Neural cell (in vitro differentiated cells): ENCODE data around the gene EFCAB6. TPM values are rescaled to one million over a fixed set of nuclear protein-coding genes. Genes with fewer than 3 reads are reported as not detected.

Source experiments
- H2AFZ ChIP-seq: fragments of 200-600, 300-800 bp; sonication (generic), shearing (Covaris generic); 2 replicates; pipeline ENCODE4 v1.6.0; 2014; ENCODE audit warnings: low read depth, mild to moderate bottlenecking, antibody characterized with exemption, low read length, moderate library complexity
- H3F3A ChIP-seq: fragments of 200-600 bp; shearing (Covaris generic); 2 replicates; pipeline ENCODE4 v1.6.1; 2016; ENCODE audit warnings: mild to moderate bottlenecking, moderate library complexity, mixed read lengths, antibody characterized with exemption, low read length; ENCODE audit not compliant: insufficient read depth, poor library complexity, severe bottlenecking
- H3K27ac ChIP-seq: fragments of 200-600, 300-800 bp; sonication (generic), shearing (Covaris generic); 2 replicates; pipeline ENCODE4 v1.5.1; 2014; ENCODE audit warnings: mild to moderate bottlenecking, low read length, moderate library complexity
- H3K27me3 ChIP-seq: fragments of 300-800, 200-600 bp; sonication (generic), shearing (Covaris generic); 2 replicates; pipeline ENCODE4 v1.6.0; 2014; ENCODE audit warnings: mild to moderate bottlenecking, low read depth, low read length, moderate library complexity; ENCODE audit not compliant: insufficient read depth
- H3K36me3 ChIP-seq: fragments of 300-800, 200-600 bp; sonication (generic), shearing (Covaris generic); 2 replicates; pipeline ENCODE4 v1.5.1; 2014; ENCODE audit warnings: mild to moderate bottlenecking, antibody characterized with exemption, low read length, moderate library complexity; ENCODE audit not compliant: insufficient read depth
- H3K4me2 ChIP-seq: fragments of 300-800, 200-600 bp; sonication (generic), shearing (Covaris generic); 2 replicates; pipeline ENCODE4 v1.6.0; 2014; ENCODE audit warnings: mild to moderate bottlenecking, low read length
- H3K4me3 ChIP-seq: fragments of 300-800, 200-600 bp; sonication (generic), shearing (Covaris generic); 2 replicates; pipeline ENCODE4 v1.5.1; 2014; ENCODE audit warnings: mild to moderate bottlenecking, low read length, moderate library complexity
- H3K79me2 ChIP-seq: fragments of 200-600 bp; shearing (Covaris generic); replicated peaks from 2 replicates; pipeline ENCODE4 v1.6.0; 2014; ENCODE audit warnings: mild to moderate bottlenecking, low read length, moderate library complexity; ENCODE audit not compliant: insufficient read depth
- H3K9ac ChIP-seq: fragments of 300-800, 200-600 bp; sonication (generic), shearing (Covaris generic); 2 replicates; pipeline ENCODE4 v1.6.1; 2016; ENCODE audit warnings: mild to moderate bottlenecking, low read length, mixed read lengths
- H3K9me2 ChIP-seq: fragments of 200-600 bp; shearing (Covaris generic); 2 replicates; pipeline ENCODE4 v1.6.1; 2016; ENCODE audit warnings: mild to moderate bottlenecking, low read length, mixed read lengths; ENCODE audit not compliant: insufficient read depth
- H3K9me3 ChIP-seq: fragments of 200-600, 300-800 bp; sonication (generic), shearing (Covaris generic); 2 replicates; pipeline ENCODE4 v1.6.1; 2016; ENCODE audit warnings: mild to moderate bottlenecking, mixed run types, low read length, moderate library complexity, mixed read lengths
- H4K20me1 ChIP-seq: fragments of 200-600 bp; shearing (Covaris generic); 2 replicates; pipeline ENCODE4 v1.6.1; 2016; ENCODE audit warnings: mild to moderate bottlenecking, mixed run types; ENCODE audit not compliant: insufficient read depth
- EP300 ChIP-seq: fragments of 450-650 bp; conservative IDR thresholded peaks from 2 replicates; pipeline ENCODE4 v1.6.1; 2014; ENCODE audit warnings: antibody characterized with exemption, mild to moderate bottlenecking, moderate library complexity; ENCODE audit not compliant: poor library complexity, severe bottlenecking
- EZH2 ChIP-seq: fragments of 200-600, 300-800 bp; shearing (Covaris generic), sonication (generic); IDR thresholded peaks from 2 replicates; pipeline ENCODE4 v1.6.1; 2014; ENCODE audit warnings: antibody characterized with exemption, low read length, borderline replicate concordance, mild to moderate bottlenecking; ENCODE audit not compliant: insufficient read depth, poor library complexity, severe bottlenecking
- MXI1 ChIP-seq: fragments of 450-650 bp; conservative IDR thresholded peaks from 2 replicates; pipeline ENCODE4 v1.6.1; 2014; ENCODE audit warnings: antibody characterized with exemption, mild to moderate bottlenecking; ENCODE audit not compliant: poor library complexity, severe bottlenecking
- POLR2AphosphoS5 ChIP-seq: IDR thresholded peaks from 2 replicates; pipeline ENCODE4 v1.6.1; 2012
- RAD21 ChIP-seq: fragments of 450-650 bp; conservative IDR thresholded peaks from 2 replicates; pipeline ENCODE4 v1.6.1; 2014; ENCODE audit warnings: antibody characterized with exemption, mild to moderate bottlenecking, moderate library complexity
- SMC3 ChIP-seq: fragments of 450-650 bp; conservative IDR thresholded peaks from 2 replicates; pipeline ENCODE4 v1.6.1; 2014; ENCODE audit warnings: antibody characterized with exemption, mild to moderate bottlenecking, moderate library complexity; ENCODE audit not compliant: poor library complexity
- TAF1 ChIP-seq: IDR thresholded peaks from 2 replicates; pipeline ENCODE4 v1.6.1; 2012; ENCODE audit warnings: low read depth
- polyA plus RNA-seq: library from polyadenylated mRNA; depleted of rRNA; stranded (reverse); fragments of >200 nt; gene quantifications from 2 replicates; pipeline ENCODE4 v1.2.3, GENCODE V29; 2014
- TF ChIP-seq, protein P1 (sequence below): IDR thresholded peaks from 2 replicates; pipeline ENCODE4 v1.6.1; 2012; ENCODE audit warnings: borderline replicate concordance
- TF ChIP-seq, protein P2 (sequence below): fragments of 450-650 bp; IDR thresholded peaks from 2 replicates; pipeline ENCODE4 v1.5.1; 2014; ENCODE audit warnings: antibody characterized with exemption, mild to moderate bottlenecking, moderate library complexity; ENCODE audit not compliant: poor library complexity, severe bottlenecking

EFCAB6 gene
- polyA plus RNA-seq, 1 donor from 2014 or later: 1.4 TPM

DNA sequence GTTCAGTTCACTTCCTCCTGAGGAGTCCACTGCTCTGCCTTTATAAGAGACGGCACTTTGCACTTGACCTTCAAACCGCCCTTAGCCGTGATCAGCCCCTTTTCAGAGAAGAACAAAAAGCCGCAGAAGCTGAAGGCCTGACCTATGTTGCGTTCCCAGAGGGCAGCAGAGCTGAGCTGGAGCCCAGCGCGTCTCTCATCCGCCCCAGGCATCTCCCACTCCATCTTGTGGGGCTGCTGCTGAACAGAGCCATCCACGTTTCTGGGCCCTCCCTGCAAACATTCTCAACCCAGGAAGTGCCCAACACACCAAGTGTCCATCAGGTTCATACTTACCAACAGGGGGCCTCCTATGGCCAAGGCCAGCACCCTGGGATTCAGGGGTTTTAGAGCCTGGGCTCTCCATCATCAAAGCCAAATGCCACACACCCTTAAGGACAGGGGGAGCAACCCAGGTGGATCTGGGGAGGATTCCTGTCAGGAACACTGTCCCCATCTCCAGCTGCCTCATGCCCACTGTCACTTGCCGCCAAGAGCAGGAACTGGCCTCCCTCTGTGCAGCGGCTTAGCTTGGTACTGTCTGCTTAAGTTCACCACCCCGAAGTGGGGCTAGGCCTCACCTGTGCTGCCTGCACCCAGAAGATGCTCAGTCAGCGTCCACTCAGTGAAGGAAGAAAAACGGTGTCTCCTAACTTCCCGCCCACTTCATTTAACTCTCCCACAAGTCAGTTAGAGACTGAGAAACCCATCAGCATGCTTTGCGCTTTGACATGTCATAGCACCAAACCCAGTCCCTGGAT, 16.0 kb upstream of the EFCAB6 start:
- no peaks in the 10 kb centered on the region for H4K20me1 ChIP-seq

DNA sequence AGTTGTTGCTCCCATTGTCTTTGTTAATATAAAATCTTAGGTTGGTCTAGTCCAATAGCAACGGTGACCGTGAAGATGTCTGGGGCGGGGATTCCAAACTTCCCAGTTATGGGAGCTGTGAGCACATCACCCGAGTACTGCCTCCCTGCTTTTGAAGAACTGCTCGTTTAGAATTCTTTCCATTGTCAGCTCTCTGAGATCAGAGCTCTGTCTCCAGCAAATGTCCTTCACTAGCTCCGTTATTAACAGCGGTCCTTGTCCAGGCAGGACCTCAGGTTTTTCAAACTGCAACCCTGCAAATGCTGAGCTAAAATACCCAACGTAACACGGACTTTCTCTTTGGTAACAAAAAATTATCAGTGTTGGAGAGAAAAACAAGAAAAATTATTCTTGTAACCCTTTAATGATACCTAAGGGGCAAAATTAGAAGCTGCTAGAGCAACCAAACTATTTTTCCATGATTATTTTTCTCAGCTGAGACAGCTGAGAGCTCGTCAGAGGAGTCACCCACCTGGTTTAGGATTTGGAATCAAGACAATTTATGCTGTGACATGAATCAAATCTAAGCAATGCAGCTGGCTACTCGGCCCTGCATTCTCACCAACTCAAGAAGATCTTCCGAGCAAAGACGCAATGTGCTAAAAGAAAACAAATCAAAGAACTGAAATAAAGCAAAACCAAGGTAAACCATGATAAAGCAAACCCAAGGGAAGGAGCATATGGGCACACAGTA, 15.1 kb upstream of the EFCAB6 start:
- H3K27ac ChIP-seq: no peak overlapping the region
- TF ChIP-seq POLR2AphosphoS5 (no peak), SMC3 (no peak), RAD21 (no peak), MXI1 (no peak), EP300 (no peak), TAF1 (no peak)
- TF ChIP-seq, protein P1, sequence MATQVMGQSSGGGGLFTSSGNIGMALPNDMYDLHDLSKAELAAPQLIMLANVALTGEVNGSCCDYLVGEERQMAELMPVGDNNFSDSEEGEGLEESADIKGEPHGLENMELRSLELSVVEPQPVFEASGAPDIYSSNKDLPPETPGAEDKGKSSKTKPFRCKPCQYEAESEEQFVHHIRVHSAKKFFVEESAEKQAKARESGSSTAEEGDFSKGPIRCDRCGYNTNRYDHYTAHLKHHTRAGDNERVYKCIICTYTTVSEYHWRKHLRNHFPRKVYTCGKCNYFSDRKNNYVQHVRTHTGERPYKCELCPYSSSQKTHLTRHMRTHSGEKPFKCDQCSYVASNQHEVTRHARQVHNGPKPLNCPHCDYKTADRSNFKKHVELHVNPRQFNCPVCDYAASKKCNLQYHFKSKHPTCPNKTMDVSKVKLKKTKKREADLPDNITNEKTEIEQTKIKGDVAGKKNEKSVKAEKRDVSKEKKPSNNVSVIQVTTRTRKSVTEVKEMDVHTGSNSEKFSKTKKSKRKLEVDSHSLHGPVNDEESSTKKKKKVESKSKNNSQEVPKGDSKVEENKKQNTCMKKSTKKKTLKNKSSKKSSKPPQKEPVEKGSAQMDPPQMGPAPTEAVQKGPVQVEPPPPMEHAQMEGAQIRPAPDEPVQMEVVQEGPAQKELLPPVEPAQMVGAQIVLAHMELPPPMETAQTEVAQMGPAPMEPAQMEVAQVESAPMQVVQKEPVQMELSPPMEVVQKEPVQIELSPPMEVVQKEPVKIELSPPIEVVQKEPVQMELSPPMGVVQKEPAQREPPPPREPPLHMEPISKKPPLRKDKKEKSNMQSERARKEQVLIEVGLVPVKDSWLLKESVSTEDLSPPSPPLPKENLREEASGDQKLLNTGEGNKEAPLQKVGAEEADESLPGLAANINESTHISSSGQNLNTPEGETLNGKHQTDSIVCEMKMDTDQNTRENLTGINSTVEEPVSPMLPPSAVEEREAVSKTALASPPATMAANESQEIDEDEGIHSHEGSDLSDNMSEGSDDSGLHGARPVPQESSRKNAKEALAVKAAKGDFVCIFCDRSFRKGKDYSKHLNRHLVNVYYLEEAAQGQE: no peak
- TF ChIP-seq, protein P2, sequence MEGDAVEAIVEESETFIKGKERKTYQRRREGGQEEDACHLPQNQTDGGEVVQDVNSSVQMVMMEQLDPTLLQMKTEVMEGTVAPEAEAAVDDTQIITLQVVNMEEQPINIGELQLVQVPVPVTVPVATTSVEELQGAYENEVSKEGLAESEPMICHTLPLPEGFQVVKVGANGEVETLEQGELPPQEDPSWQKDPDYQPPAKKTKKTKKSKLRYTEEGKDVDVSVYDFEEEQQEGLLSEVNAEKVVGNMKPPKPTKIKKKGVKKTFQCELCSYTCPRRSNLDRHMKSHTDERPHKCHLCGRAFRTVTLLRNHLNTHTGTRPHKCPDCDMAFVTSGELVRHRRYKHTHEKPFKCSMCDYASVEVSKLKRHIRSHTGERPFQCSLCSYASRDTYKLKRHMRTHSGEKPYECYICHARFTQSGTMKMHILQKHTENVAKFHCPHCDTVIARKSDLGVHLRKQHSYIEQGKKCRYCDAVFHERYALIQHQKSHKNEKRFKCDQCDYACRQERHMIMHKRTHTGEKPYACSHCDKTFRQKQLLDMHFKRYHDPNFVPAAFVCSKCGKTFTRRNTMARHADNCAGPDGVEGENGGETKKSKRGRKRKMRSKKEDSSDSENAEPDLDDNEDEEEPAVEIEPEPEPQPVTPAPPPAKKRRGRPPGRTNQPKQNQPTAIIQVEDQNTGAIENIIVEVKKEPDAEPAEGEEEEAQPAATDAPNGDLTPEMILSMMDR: no peak

More for the DNA sequence above, 16.0 kb upstream of the EFCAB6 start:
- no peak overlapping the region for H3K4me3 ChIP-seq
- no peak overlapping the region for H3K9ac ChIP-seq
- no peaks in the 10 kb centered on the region for H3K36me3 ChIP-seq
- no peaks in the 10 kb centered on the region for H3K79me2 ChIP-seq
- H3K4me2 ChIP-seq: no peak overlapping the region
- H3K9me2 ChIP-seq: no peaks in the 10 kb centered on the region
- no peaks in the 10 kb centered on the region for H3K9me3 ChIP-seq
- H3K27me3 ChIP-seq: no peaks in the 10 kb centered on the region
- TF ChIP-seq EP300: no peak
- TF ChIP-seq, protein P1: no peak
- no peak for TF ChIP-seq RAD21
- no peak for TF ChIP-seq SMC3
- TF ChIP-seq, protein P2: no peak
- TF ChIP-seq EZH2: no peak
- no peak for TF ChIP-seq POLR2AphosphoS5
- TF ChIP-seq MXI1: no peak
- TF ChIP-seq TAF1: no peak
- no peaks in the 10 kb centered on the region for H3F3A ChIP-seq
- H3K27ac ChIP-seq: no peak overlapping the region
- H2AFZ ChIP-seq: no peak overlapping the region

More for the DNA sequence above, 15.1 kb upstream of the EFCAB6 start:
- Histone ChIP-seq H4K20me1 (no peaks in the 10 kb centered on the region), H3K36me3 (no peaks in the 10 kb centered on the region), H3K9me3 (no peaks in the 10 kb centered on the region), H2AFZ (no peak overlapping the region), H3K4me3 (no peak overlapping the region), H3K9me2 (no peaks in the 10 kb centered on the region), H3K79me2 (no peaks in the 10 kb centered on the region), H3K9ac (no peak overlapping the region), H3F3A (no peaks in the 10 kb centered on the region), H3K4me2 (no peak overlapping the region), H3K27me3 (no peaks in the 10 kb centered on the region)
